Right ventricle myocardium superior (tissue), 1 donor: ENCODE data around the gene CDKL2. TPM values are rescaled to one million over a fixed set of nuclear protein-coding genes. Genes with fewer than 3 reads are reported as not detected.

Experiments
- ATAC-seq: fragments of 200-7000 bp; cut with Tn5 transposase; one replicate; pipeline ENCODE4 v1.9.1; 2020; ENCODE audit warnings: mild to moderate bottlenecking; ENCODE audit not compliant: poor library complexity
- DNase-seq: peaks from one replicate; pipeline ENCODE4 v3.0.0-alpha.2; 2020
- intact Hi-C: fragments of 100-400 bp; cut with DNase I; formaldehyde crosslinking; loops from one replicate; pipeline ENCODE4 v1.11.2; 2022
- total RNA-seq: library from RNA; stranded (reverse); fragmentation: NEBNext Ultra II Directional; extraction: Animal tissue kit (Norgen Biotek cat#: 25700); gene quantifications from one replicate; pipeline ENCODE4 v1.2.1, GENCODE V29; 2021
- donor health status: DM: no; HTN: yes; CAD: no; lungs with severe emphysema.

CDKL2 gene
- total RNA-seq, 1 donor from 2014 or later, result 0.13 TPM

- ATAC-seq (peak; percentile 73), DNase-seq (no peak)
- intact Hi-C loops, result no loop called here
These were observed 23.6 kb upstream of the CDKL2 start for GRCh38 chr4:75653845-75654503.

GRCh38 chr4:75644095-75644494 lies 13.8 kb upstream of the CDKL2 start:
- DNase-seq, result no peak
- no peak for ATAC-seq
- intact Hi-C loops, result no loop called here

- DNase-seq (no peak), ATAC-seq (no peak)
- intact Hi-C loops, result no loop called here
These were observed 13.3 kb upstream of the CDKL2 start for GRCh38 chr4:75643651-75644050.

GRCh38 chr4:75639124-75639695 lies 8.9 kb upstream of the CDKL2 start:
- no peak for DNase-seq
- no peak for ATAC-seq
- intact Hi-C loops, result no loop called here

- intact Hi-C loops, result no loop called here
- ATAC-seq, result no peak
- DNase-seq, result no peak
These were observed 7.5 kb upstream of the CDKL2 start for GRCh38 chr4:75637827-75638226.

GRCh38 chr4:75637176-75637575 lies 6.8 kb upstream of the CDKL2 start:
- intact Hi-C loops, result no loop called here
- DNase-seq, result no peak
- ATAC-seq, result no peak

GRCh38 chr4:75634951-75635350 lies 4.6 kb upstream of the CDKL2 start:
- intact Hi-C loops, result no loop called here
- DNase-seq (no peak), ATAC-seq (no peak)

GRCh38 chr4:75634281-75634680 lies 4.0 kb upstream of the CDKL2 start:
- DNase-seq (no peak), ATAC-seq (no peak)
- intact Hi-C loops, result no loop called here

GRCh38 chr4:75633846-75634245 lies 3.5 kb upstream of the CDKL2 start:
- no peak for ATAC-seq
- DNase-seq, result no peak
- intact Hi-C loops, result no loop called here

GRCh38 chr4:75630937-75631329 lies 605 bp upstream of the CDKL2 start:
- no peak for DNase-seq
- ATAC-seq, result peak; percentile 23
- intact Hi-C loops, result no loop called here

GRCh38 chr4:75629239-75629638 lies 1.1 kb downstream of the CDKL2 start:
- intact Hi-C loops, result no loop called here
- ATAC-seq, result no peak
- no peak for DNase-seq

- ATAC-seq (no peak), DNase-seq (no peak)
- intact Hi-C loops, result no loop called here
These were observed 7.3 kb downstream of the CDKL2 start for GRCh38 chr4:75623026-75623425.

GRCh38 chr4:75621715-75622114 lies 8.6 kb downstream of the CDKL2 start:
- no peak for DNase-seq
- intact Hi-C loops, result no loop called here
- ATAC-seq, result no peak

- intact Hi-C loops, result no loop called here
- DNase-seq (no peak), ATAC-seq (no peak)
These were observed 18.0 kb downstream of the CDKL2 start for GRCh38 chr4:75612306-75612705.

GRCh38 chr4:75605928-75606327 lies 24.4 kb downstream of the CDKL2 start:
- DNase-seq (no peak), ATAC-seq (no peak)
- intact Hi-C loops, result no loop called here

- ATAC-seq (peak; percentile 78), DNase-seq (no peak)
These were observed 30.7 kb downstream of the CDKL2 start for GRCh38 chr4:75599647-75600046.

GRCh38 chr4:75598390-75598789 lies 31.9 kb downstream of the CDKL2 start:
- no peak for ATAC-seq
- intact Hi-C loops, result no loop called here
- no peak for DNase-seq

More at GRCh38 chr4:75599647-75600046, 30.7 kb downstream of the CDKL2 start:
- intact Hi-C loops, result no loop called here

GRCh38 chr4:75596061-75596460 lies 34.3 kb downstream of the CDKL2 start:
- intact Hi-C loops, result no loop called here
- ATAC-seq (no peak), DNase-seq (no peak)

GRCh38 chr4:75593393-75593792 lies 36.9 kb downstream of the CDKL2 start:
- DNase-seq (no peak), ATAC-seq (no peak)
- intact Hi-C loops, result no loop called here

GRCh38 chr4:75584067-75584466 lies 46.3 kb downstream of the CDKL2 start:
- DNase-seq (no peak), ATAC-seq (no peak)
- intact Hi-C loops, result no loop called here

- ATAC-seq (no peak), DNase-seq (no peak)
- intact Hi-C loops, result no loop called here
These were observed 62.6 kb downstream of the CDKL2 start for GRCh38 chr4:75567725-75568124.
